Retinal pigment epithelial cell (primary cell): Measurements from ENCODE around the gene IFT80.

Source experiments
- DNase-seq: peaks from one replicate; pipeline ENCODE4 v3.0.0-alpha.2; 2010; ENCODE audit warnings: low read depth
- H3K4me3 ChIP-seq: 2 replicates; pipeline ENCODE4 v1.5.1; 2011; ENCODE audit warnings: mild to moderate bottlenecking, low read length, control low read depth, moderate library complexity
- CTCF ChIP-seq: conservative IDR thresholded peaks from 2 replicates; pipeline ENCODE4 v1.5.1; 2011; ENCODE audit warnings: low read depth, low read length, control low read depth, inconsistent platforms

The IFT80 gene

GRCh38 chr3:160224256-160224655, 174.8 kb downstream of the IFT80 start:
- no peak for DNase-seq
- H3K4me3 ChIP-seq: no peak overlapping the region
- TF ChIP-seq CTCF: no peak

DNA sequence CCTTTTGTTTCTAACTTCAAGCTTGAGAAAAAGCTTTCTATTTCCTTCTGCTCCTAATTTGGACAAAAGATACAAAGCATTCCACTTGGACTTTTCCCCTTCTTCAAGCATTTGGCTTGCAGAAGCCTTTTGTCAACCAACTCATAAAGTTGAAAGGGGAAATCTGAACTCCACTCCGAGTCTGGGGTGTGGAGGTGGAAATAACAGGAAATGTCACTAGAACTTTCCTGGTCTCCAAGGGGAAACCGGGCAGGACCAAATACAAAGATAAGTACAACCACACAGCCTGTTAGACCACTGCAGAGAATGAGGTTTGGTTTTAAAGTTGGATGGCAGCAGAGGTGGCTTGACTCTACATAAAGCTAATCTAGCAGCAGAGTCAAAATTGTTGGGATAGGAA, 178.0 kb downstream of the IFT80 start:
- no peak overlapping the region for H3K4me3 ChIP-seq
- TF ChIP-seq CTCF: no peak
- no peak for DNase-seq

GRCh38 chr3:160220038-160220437, 179.0 kb downstream of the IFT80 start:
- DNase-seq: no peak
- TF ChIP-seq CTCF: no peak
- H3K4me3 ChIP-seq: no peak overlapping the region

DNA sequence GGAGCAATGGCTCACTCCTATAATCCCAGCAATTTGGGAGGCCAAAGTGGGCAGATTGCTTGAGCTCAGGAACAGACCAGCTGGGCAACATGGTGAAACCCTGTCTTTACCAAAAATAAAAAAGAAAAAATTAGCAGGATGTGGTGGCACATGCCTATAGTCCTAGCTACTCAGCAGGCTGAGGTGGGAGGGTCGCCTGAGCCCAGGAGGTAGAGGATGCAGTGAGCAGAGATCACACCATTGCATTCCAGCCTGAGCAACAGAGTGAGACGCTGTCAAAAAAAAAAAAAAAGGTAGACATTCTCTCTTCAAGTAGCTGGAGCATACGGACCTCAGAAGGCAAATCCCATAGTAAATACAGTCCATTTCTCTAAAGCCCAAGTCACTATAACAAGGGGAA, 180.9 kb downstream of the IFT80 start:
- DNase-seq: no peak
- no peak for TF ChIP-seq CTCF

DNA sequence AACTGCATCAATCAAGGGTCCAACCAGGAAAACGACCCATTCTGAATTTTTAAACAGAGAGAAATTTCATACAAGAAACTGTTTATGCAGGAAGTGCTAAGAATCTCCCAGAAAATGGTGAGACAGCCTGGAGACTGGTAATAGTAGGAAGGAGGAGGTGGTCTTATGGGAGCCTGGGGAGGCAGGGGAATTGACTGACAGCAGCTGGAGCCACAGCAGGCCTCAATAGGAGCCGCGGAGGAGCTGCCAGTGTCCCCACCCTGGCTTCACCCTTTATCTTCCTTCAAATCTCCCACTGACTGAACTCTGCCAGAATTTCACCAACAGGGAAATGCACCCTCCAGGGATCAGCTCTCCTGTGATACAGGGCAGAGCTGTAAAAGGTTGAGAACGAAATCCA, 181.3 kb downstream of the IFT80 start:
- H3K4me3 ChIP-seq: no peak overlapping the region
- TF ChIP-seq CTCF: no peak
- DNase-seq: no peak

More for the DNA sequence above, 180.9 kb downstream of the IFT80 start:
- H3K4me3 ChIP-seq: no peak overlapping the region

DNA sequence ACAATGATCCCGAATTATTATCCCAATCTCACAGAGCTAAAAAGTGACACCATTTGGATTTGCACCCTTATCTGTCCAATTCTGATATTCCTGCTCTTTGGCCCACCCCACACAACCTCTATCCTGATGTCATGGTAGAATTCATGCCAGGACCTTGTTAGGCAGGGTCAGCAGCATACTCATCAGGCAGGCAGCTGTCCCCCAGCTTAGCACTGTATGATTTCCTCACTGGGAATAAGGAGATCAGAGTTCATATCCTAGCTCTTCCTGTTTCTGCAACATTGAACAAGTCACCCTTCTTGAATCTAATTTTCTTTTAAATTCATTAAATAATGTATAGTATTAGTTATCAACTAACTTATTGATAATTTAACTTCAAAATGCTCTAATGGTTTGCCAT, 185.8 kb downstream of the IFT80 start:
- H3K4me3 ChIP-seq: no peak overlapping the region
- TF ChIP-seq CTCF: no peak
- no peak for DNase-seq

DNA sequence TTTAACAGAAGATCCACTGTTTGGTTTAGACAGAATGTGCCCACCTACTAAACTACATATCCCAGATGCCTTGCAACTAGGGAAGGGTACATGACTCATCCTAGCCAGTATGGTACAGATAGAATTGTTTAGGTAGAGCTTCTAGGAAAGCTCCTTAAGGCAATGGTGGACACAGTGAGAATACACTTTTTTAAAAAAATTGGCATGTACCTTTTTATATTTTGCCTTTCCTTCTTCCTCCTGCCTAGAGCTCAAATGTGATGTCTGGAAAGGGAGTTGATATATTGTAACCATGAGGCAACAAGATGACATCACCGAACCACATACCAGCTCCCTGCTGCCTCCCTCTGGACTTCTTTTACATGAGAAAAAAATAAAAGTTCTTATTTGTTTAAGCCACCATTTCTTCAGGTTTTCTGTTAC, 188.2 kb downstream of the IFT80 start:
- no peak for DNase-seq
- H3K4me3 ChIP-seq: no peak overlapping the region
- peak; percentile 22 for TF ChIP-seq CTCF
